ENCODE results near the gene TMEM184A.
A peak's percentile ranks its signal among the peaks of the same experiment; 100 is the strongest.
"Not testable (repeated sequence)": the region's sequence is repeated elsewhere in the genome, so short reads cannot be mapped to it uniquely, and the experiment has no call there.

Gene TMEM184A

DNA sequence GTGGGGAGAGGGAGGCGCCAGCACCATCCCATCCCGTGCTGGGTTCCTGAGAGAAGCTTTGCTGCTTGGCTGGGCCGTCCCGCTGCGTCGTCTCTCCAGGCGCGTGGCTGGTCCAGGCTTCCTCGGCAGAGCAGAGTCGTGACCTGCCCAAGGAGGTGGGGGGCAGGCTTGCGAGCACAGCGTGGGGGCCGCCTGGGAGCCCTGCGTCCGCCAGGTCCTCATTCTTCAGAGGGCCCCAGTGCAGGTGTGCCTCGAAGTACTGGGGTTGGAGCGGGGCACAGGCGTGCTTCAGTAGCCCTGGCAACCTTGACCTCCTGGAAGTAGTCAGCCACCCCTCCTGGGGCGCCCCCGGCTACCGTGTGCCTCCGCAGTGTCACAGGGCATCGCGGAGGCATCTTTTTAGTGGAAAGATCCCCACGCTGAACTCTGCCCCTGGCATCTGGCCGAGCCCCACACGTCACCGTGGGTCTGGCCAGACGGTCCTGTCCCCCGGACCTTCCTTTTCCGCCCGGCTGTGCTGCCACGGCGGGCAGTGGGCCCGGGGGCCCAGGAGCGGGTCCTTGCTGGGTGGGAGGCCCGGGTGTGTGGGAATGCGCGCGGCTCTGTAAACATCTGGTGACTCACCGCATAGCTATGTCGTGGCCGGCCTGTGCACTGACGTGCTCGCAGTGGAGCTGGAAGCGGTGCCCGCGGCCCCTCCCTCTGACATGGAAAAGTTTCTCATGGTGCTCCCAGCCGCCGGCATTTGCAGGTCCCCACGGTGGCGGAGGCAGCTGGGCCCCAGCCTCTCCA is 19.1 kb downstream of the TMEM184A start:
- DNase-seq = no peak

- no peak for DNase-seq
Observed at GRCh38 chr7:1536455-1536742, 19.6 kb downstream of the TMEM184A start.

- DNase-seq = no peak
Observed at GRCh38 chr7:1535701-1536454, 20.1 kb downstream of the TMEM184A start.

- no peak for DNase-seq
Observed at GRCh38 chr7:1535100-1535458, 20.9 kb downstream of the TMEM184A start.

DNA sequence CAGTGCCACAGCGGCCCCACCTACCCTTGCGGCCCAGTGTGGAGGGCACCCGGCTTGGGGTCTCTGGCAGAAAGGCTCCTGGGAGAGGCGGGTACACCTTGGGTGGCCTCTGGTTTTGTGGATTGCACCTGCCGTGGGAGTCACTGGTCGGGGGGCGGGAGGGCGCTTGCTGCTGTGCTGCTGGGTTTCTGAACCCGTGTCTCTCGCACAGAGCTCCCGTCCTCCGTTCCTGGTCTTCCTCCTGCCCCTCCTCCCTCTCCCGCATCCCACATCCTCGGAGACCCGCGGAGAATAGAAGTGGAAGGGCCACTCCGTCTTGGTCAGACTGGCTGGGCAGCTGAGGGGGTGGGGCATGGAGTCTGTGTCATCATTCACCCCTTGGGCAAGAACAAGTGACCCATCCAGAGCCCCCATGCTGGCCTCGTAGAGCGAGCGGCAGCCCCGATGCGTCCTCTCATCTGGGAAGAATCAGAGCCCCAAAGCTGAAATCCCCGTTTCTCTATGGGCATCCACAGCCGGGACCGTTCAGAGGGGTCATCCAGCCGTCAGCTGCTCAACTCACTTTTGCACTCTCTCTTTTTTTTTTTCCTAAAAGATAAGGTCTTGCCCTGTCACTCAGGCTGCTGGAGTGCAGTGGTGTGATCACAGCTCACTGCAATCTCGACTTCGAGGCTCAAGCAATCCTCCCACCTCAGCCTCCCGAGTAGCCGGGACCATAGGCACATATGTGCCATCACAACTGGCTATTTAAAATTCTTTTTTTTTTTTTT is 21.5 kb downstream of the TMEM184A start:
- no peak for DNase-seq

DNA sequence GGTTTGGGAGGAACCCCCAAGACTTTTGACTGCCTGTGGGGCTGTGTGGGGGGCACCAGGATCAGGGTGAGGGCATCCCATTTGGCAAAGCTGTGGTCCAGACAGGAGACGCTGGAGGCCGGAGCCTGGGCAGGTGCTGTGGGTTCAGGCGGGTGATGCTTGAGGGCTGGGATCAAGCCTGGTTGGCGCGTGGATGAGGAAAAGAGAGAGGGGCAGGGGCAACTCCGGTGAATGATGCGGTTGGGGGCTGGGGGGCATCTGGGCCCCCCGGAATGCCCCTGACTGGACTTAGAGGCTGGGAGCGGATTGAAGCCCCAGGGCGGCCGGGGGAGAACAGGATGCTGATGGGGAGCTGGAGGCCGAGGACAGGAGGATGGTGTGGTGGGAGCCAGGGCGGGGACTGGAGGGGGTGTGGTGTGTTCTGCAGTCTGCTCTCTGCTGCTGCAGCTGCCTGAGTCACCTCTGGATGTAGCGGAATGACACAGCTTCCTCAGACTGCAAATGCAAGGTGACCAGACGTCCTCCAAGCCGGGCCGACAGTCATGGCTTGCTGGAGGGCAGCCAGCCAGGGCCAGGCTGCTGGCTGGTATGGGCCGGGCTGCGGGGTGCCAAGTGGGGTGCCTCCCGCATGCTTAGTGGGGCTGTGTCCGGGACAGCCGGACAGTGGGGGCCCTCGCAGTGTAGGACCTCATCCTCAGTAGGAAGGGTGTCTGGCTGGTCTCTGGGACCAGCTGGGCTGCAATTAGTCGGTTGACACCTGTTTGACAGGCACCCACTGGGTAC is 22.3 kb downstream of the TMEM184A start:
- peak; percentile 63 for DNase-seq

DNA sequence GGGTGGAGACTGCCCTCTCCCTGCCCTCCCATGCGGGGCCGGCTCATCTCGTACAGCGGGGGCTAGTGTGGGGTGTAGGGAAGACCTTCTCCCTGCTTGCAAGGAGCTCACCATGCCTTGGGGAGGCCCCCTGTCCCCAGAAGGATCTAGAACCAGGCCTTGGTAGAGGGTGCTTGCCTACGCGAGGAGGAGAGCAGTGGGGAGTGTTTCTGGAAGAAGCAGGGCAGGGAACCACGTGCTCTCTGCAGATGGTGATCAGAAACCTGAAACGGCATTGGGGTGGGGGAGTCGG is 22.8 kb downstream of the TMEM184A start:
- no peak for DNase-seq

GRCh38 chr7:1532456-1533254 is 23.4 kb downstream of the TMEM184A start:
- peak; percentile 69 for DNase-seq

GRCh38 chr7:1531979-1532455 is 24.0 kb downstream of the TMEM184A start:
- no peak for DNase-seq

DNA sequence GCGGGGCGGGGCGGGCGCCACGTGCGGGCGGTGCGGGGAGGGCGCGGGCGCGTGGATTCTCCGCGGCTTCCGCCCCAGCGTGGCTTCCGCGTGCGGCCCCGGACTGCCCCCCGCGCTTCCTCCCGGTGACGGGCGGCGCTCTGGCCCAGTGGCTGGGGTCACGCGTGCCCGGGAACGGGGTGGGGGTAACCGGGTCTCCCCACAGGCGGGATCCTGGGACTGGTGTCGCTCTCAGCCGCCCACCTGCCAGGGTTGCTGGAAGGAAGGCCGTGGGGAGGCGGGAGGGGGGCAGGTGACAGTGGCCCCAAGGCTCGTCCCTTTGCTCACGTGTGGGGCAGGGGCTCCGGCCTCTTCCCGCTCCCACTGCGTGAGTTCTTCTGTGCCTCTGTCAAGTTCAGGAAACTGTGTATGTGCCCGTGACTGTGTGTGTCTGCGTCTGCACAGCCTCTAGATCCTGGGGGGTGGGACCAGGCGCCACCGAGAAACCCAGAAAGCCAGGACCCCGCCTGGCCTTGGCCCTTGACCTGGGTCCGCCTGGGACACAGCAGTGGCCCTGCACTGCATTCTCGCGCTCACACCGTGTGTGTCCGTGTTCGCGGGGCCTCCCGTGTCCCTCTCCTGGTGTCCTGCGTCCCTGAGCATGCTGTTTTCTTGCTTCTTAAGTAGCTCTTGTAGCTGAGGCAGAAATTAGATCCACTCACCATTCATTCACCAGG is 24.6 kb downstream of the TMEM184A start:
- DNase-seq = peak; percentile 32

DNA sequence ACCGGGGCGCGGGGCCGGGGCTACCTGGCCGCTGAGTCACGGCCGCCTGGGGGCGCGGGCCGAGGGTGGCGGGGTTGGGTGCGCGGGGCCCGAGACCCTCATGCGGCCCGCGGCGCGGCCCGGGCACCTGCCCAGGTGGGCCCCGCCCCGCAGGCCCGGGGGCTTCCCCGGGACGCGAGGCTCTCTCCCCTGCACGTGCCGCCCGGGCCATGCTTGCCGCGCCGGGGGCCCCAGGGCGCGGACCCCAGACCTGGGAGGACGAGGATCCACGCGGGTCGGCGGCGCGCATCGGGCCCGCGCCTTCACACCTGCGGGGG is 25.1 kb downstream of the TMEM184A start:
- no peak for DNase-seq

- DNase-seq = no peak
Observed at GRCh38 chr7:1529383-1530116, 26.5 kb downstream of the TMEM184A start.

DNA sequence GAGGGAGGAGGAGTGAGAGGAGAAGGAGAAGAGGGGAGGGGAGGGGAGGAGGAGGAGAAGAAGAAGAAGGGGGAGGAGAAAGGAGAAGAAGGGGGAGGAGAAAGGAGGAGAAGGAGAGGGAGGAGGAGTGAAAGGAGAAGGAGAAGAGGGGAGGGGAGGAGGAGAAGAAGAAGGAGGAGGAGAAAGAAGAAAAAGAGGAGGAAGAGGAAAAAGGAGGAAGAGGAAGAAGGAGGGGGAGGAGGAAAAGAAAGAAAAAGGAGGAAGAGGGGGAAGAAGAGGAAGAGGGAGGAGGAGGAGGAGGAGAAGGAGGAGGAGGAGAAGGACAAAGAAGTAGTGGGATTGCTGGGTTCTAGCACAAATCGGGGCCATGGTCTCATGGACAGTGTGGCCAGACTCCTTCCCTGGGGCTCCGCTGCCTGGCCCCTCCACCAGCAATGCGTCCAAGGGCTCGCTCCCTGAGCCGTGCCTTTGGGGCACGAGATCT is 29.7 kb downstream of the TMEM184A start:
- DNase-seq = no peak

DNA sequence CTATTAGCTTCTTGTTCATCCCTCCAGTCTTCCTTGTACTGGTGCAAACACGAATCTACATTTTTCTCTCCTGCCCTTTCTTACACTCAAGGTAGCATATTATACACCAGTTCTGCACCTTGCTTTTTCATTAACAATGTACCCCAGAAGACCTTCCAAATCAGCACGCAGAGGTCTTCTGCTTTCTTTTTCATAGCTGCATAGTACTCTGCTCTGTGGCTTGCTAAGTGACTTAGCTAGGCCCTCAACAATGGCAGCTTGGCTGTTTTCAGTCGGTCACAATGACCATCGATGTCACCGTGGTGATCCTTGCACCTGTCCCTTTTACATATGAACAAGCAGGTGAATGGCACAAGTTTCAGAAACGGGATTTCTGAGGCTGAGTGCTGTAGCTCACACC is 30.6 kb downstream of the TMEM184A start:
- no peak for DNase-seq

- DNase-seq = no peak
Observed at GRCh38 chr7:1523844-1524243, 32.2 kb downstream of the TMEM184A start.

DNA sequence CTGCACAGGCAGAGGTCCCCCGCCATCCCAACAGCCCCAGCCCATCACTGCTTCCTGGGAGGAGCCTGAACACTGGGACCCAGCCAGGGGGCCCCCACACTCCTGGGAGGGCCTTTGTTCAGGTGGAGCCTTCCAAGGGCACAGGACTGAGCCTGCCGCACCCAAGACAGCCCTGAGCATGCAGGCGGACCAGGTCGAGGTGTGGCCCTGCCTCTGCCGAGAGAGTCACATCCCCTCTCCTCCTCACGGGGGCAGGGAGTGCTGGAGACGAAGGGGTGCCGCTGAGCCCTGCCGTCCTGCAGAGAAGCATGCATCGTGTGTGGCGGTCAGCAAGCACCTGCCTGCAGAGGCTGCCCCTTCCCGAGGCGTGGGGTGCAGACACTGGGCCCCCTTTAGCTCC is 32.8 kb downstream of the TMEM184A start:
- no peak for DNase-seq

GRCh38 chr7:1521456-1521855 is 34.5 kb downstream of the TMEM184A start:
- no peak for DNase-seq

DNA sequence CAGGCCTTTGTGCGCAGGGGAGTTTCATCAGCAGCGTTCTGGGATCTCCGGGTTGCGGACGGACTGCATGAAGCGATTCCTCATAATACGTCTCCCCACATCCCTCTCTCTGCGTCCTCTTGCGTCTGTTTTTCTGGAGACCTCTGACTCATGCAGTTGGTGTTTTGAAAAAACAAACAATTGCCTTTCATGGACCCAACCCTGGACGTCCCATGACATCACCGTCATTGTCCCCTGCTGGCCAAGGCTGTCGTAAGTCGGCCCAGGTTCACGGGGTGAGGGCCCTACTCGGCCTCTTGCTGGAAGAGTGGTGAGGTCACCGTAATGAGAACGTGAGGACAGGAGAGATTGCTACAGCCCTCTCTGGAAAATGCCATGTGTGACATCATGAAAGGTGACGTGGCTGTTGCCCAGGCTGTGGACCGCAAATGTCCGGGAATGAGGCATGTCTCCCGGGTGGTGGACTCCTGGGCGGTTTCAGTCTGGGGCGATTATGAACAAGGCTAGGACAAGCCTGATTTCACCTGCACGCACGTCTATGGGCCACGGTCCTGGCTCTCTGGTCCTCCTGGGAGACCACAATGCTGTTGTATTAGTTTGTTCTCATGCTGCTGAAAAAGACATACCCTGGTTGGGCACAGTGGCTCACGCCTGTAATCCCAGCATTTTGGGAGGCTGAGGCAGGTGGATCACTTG is 35.3 kb downstream of the TMEM184A start:
- DNase-seq = no peak

DNA sequence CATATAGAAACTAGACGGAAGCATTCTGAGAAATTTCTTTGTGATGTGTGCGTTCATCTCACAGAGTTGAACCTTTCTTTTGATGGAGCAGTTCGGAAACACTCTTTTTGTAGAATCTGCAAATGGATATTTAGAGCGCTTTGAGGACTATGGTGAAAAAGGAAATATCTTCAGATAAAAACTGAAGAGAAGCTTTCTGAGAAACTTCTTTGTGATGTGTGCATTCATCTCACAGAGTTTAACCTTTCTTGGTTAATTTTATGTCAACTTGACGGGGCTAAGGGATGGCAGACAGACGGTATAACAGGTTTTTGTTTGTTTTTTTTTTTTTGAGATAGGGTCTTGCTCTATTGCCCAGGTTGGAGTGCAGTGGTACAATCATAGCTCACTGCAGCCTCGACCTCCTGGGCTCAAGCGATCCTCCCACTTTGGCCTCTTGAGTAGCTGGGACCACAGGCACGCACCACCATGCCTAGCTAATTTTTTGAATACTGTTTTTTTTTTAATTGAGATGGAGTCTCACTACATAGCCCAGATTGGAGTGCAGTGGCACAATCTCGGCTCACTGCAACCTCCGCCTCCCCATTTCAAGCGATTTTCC is 36.6 kb downstream of the TMEM184A start:
- not testable (repeated sequence) for DNase-seq
